Activated T-cell treated with anti-CD3 and anti-CD28 coated beads for 24 hours (primary cell): ENCODE data around the gene DCAF4L1.

Experiments used
- DNase-seq: peaks from one replicate; pipeline ENCODE4 v3.0.0-alpha.2; 2020; ENCODE audit warnings: low read depth

DCAF4L1 gene

GRCh38 chr4:41981456-41981855 lies at the start of gene DCAF4L1:
Gene DCAF4L1 (plus strand): TSS chr4:41981756. CDS start chr4:41981793, 37 bp downstream.
- no peak for DNase-seq

GRCh38 chr4:41932988-41933387 lies 48.6 kb upstream of the DCAF4L1 start:
- no peak for DNase-seq

GRCh38 chr4:41933997-41934503 lies 47.5 kb upstream of the DCAF4L1 start:
- DNase-seq, result no peak

- DNase-seq, result no peak
These were observed 47.0 kb upstream of the DCAF4L1 start for GRCh38 chr4:41934514-41934900.

- DNase-seq, result peak; percentile 78
These were observed 46.5 kb upstream of the DCAF4L1 start, which contains the start of gene TMEM33 for GRCh38 chr4:41934901-41935651. Gene TMEM33 (plus strand): TSS chr4:41935429. CDS start chr4:41935485, 56 bp downstream.

- DNase-seq, result peak; percentile 18
These were observed 45.9 kb upstream of the DCAF4L1 start for GRCh38 chr4:41935652-41936021.

GRCh38 chr4:41939016-41939626 lies 42.4 kb upstream of the DCAF4L1 start:
- DNase-seq, result no peak

GRCh38 chr4:41940834-41941233 lies 40.7 kb upstream of the DCAF4L1 start:
- no peak for DNase-seq

- no peak for DNase-seq
These were observed 38.0 kb upstream of the DCAF4L1 start for GRCh38 chr4:41943506-41943905.

- no peak for DNase-seq
These were observed 37.5 kb upstream of the DCAF4L1 start for GRCh38 chr4:41944089-41944488.

- no peak for DNase-seq
These were observed 32.0 kb upstream of the DCAF4L1 start for GRCh38 chr4:41949531-41949930.

- DNase-seq, result no peak
These were observed 23.9 kb upstream of the DCAF4L1 start for GRCh38 chr4:41957634-41958033.

GRCh38 chr4:41963105-41963504 lies 18.5 kb upstream of the DCAF4L1 start:
- DNase-seq, result no peak

- no peak for DNase-seq
These were observed 17.2 kb upstream of the DCAF4L1 start for GRCh38 chr4:41964401-41964800.

- no peak for DNase-seq
These were observed 14.2 kb upstream of the DCAF4L1 start for GRCh38 chr4:41967392-41967791.

- no peak for DNase-seq
These were observed 11.9 kb upstream of the DCAF4L1 start for GRCh38 chr4:41969671-41970070.

- DNase-seq, result no peak
These were observed 6.2 kb upstream of the DCAF4L1 start for GRCh38 chr4:41975341-41975740.

GRCh38 chr4:41976775-41977516 lies 4.6 kb upstream of the DCAF4L1 start:
- DNase-seq, result no peak

- DNase-seq, result no peak
These were observed 3.8 kb upstream of the DCAF4L1 start for GRCh38 chr4:41977709-41978108.

- no peak for DNase-seq
These were observed 1.2 kb downstream of the DCAF4L1 start for GRCh38 chr4:41982716-41983115.

GRCh38 chr4:41985151-41985550 lies 3.6 kb downstream of the DCAF4L1 start:
- no peak for DNase-seq

- DNase-seq, result no peak
These were observed 8.4 kb downstream of the DCAF4L1 start for GRCh38 chr4:41989994-41990364.
